SK-N-SH treated with all-trans-retinoic acid at 6 μM for 48 hours (cell line): Measurements from ENCODE around the gene ROCK2.
A peak's percentile ranks its signal among the peaks of the same experiment; 100 is the strongest.

Source experiments
- ATAC-seq: fragments of 200-7000 bp; cut with Tn5 transposase; 3 replicates; pipeline ENCODE4 v1.9.1; 2020; ENCODE audit warnings: mild to moderate bottlenecking, moderate library complexity
- BACH2 ChIP-seq: fragments of 250-450 bp; sonication (Bioruptor Pico); IDR thresholded peaks from 2 replicates; pipeline ENCODE4 v1.9.0; 2021; ENCODE audit warnings: mild to moderate bottlenecking, borderline replicate concordance
- CSDC2 ChIP-seq: fragments of 250-450 bp; sonication (Bioruptor Pico); IDR thresholded peaks from 2 replicates; pipeline ENCODE4 v1.5.0; 2020; ENCODE audit warnings: mild to moderate bottlenecking, moderate library complexity
- ESRRG ChIP-seq: fragments of 250-450 bp; sonication (Bioruptor Pico); IDR thresholded peaks from 2 replicates; pipeline ENCODE4 v1.6.1; 2021; ENCODE audit warnings: mild to moderate bottlenecking
- GLIS3 ChIP-seq: fragments of 250-450 bp; sonication (Bioruptor Pico); IDR thresholded peaks from 2 replicates; pipeline ENCODE4 v1.5.0; 2020; ENCODE audit warnings: mild to moderate bottlenecking, moderate library complexity
- ISL1 ChIP-seq: fragments of 250-450 bp; sonication (Bioruptor Pico); IDR thresholded peaks from 2 replicates; pipeline ENCODE4 v2.1.2; 2022; ENCODE audit warnings: mild to moderate bottlenecking, moderate library complexity
- OSR1 ChIP-seq: fragments of 250-450 bp; sonication (Bioruptor Pico); IDR thresholded peaks from 2 replicates; pipeline ENCODE4 v1.8.0; 2022; ENCODE audit warnings: moderate library complexity, mild to moderate bottlenecking, inconsistent platforms
- POU6F1 ChIP-seq: fragments of 250-450 bp; sonication (Bioruptor Pico); IDR thresholded peaks from 2 replicates; pipeline ENCODE4 v1.8.0; 2021; ENCODE audit warnings: low read depth, mild to moderate bottlenecking, moderate library complexity, borderline replicate concordance
- PPARA ChIP-seq: fragments of 250-450 bp; sonication (Bioruptor Pico); IDR thresholded peaks from 2 replicates; pipeline ENCODE4 v1.5.0; 2020; ENCODE audit warnings: mild to moderate bottlenecking, borderline replicate concordance
- RARB ChIP-seq: fragments of 250-450 bp; sonication (Bioruptor Pico); IDR thresholded peaks from 2 replicates; pipeline ENCODE4 v1.8.0; 2021; ENCODE audit warnings: mild to moderate bottlenecking, moderate library complexity
- SNAI2 ChIP-seq: fragments of 250-450 bp; sonication (Bioruptor Pico); IDR thresholded peaks from 2 replicates; pipeline ENCODE4 v1.5.0; 2020; ENCODE audit warnings: mild to moderate bottlenecking, moderate library complexity
- TOX ChIP-seq: fragments of 250-450 bp; sonication (Bioruptor Pico); IDR thresholded peaks from 2 replicates; pipeline ENCODE4 v1.8.0; 2021; ENCODE audit warnings: mild to moderate bottlenecking, moderate library complexity, borderline replicate concordance
- ZC3H10 ChIP-seq: fragments of 250-450 bp; sonication (Bioruptor Pico); IDR thresholded peaks from 2 replicates; pipeline ENCODE4 v1.5.1; 2021; ENCODE audit warnings: mild to moderate bottlenecking, moderate library complexity
- ZFP3 ChIP-seq: fragments of 250-450 bp; sonication (Bioruptor Pico); IDR thresholded peaks from 2 replicates; pipeline ENCODE4 v1.5.0; 2020; ENCODE audit warnings: mild to moderate bottlenecking, moderate library complexity
- ZFP30 ChIP-seq: fragments of 450-650 bp; formaldehyde crosslinking; IDR thresholded peaks from 2 replicates; pipeline ENCODE4 v1.5.0; 2022; ENCODE audit warnings: mild to moderate bottlenecking, moderate library complexity
- ZNF565 ChIP-seq: fragments of 450-650 bp; formaldehyde crosslinking; conservative IDR thresholded peaks from 2 replicates; pipeline ENCODE4 v1.5.0; 2020; ENCODE audit warnings: low read depth, mild to moderate bottlenecking, moderate library complexity
- ZNF70 ChIP-seq: fragments of 450-650 bp; formaldehyde crosslinking; IDR thresholded peaks from 2 replicates; pipeline ENCODE4 v1.5.0; 2020; ENCODE audit warnings: mild to moderate bottlenecking, moderate library complexity
- ZNF8 ChIP-seq: fragments of 450-650 bp; formaldehyde crosslinking; IDR thresholded peaks from 2 replicates; pipeline ENCODE4 v1.5.0; 2020; ENCODE audit warnings: mild to moderate bottlenecking, moderate library complexity
- TF ChIP-seq, protein P1 (sequence below): fragments of 250-450 bp; sonication (Bioruptor Pico); IDR thresholded peaks from 2 replicates; pipeline ENCODE4 v1.5.0; 2020; ENCODE audit warnings: mild to moderate bottlenecking, moderate library complexity
- TF ChIP-seq, protein P2 (sequence below): fragments of 250-450 bp; sonication (Bioruptor Pico); IDR thresholded peaks from 2 replicates; pipeline ENCODE4 v1.8.0; 2020; ENCODE audit warnings: mild to moderate bottlenecking, moderate library complexity, borderline replicate concordance
- TF ChIP-seq, protein P3 (sequence below): fragments of 250-450 bp; sonication (Bioruptor Pico); IDR thresholded peaks from 2 replicates; pipeline ENCODE4 v1.5.1; 2021; ENCODE audit warnings: mild to moderate bottlenecking, moderate library complexity

ROCK2 gene

DNA sequence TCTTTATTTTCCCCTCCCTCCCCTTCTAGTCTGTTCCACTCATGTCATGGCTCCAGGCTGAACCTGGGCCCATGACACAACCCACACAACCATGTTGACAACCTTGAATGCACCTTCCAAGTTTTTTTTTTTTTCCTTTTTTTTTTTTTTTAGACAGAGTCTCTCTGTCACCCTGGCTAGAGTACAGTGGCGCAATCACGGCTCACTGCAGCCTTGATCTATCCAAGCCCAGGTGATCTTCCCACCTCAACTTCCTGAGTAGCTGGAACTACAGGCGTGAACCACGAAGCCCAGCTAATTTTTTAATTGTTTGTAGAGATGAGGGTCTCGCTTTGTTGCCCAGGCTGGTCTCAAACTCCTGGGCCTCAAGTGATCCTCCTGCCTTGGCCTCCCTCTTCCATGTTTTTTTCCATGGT, 21.9 kb upstream of the ROCK2 start (continued):
- TF ChIP-seq, protein P1, sequence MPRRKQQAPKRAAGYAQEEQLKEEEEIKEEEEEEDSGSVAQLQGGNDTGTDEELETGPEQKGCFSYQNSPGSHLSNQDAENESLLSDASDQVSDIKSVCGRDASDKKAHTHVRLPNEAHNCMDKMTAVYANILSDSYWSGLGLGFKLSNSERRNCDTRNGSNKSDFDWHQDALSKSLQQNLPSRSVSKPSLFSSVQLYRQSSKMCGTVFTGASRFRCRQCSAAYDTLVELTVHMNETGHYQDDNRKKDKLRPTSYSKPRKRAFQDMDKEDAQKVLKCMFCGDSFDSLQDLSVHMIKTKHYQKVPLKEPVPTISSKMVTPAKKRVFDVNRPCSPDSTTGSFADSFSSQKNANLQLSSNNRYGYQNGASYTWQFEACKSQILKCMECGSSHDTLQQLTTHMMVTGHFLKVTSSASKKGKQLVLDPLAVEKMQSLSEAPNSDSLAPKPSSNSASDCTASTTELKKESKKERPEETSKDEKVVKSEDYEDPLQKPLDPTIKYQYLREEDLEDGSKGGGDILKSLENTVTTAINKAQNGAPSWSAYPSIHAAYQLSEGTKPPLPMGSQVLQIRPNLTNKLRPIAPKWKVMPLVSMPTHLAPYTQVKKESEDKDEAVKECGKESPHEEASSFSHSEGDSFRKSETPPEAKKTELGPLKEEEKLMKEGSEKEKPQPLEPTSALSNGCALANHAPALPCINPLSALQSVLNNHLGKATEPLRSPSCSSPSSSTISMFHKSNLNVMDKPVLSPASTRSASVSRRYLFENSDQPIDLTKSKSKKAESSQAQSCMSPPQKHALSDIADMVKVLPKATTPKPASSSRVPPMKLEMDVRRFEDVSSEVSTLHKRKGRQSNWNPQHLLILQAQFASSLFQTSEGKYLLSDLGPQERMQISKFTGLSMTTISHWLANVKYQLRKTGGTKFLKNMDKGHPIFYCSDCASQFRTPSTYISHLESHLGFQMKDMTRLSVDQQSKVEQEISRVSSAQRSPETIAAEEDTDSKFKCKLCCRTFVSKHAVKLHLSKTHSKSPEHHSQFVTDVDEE (CRISPR knock-in tag) = no peak
- TF ChIP-seq ZNF70 (CRISPR knock-in tag) (no peak), CSDC2 (no peak), TOX (CRISPR knock-in tag) (no peak), BACH2 (CRISPR knock-in tag) (no peak), GLIS3 (CRISPR knock-in tag) (no peak), SNAI2 (CRISPR knock-in tag) (no peak)

- ATAC-seq = 0 out of 3 replicates have a peak, but pooled peaks have one; percentile 23
- TF ChIP-seq BACH2 (CRISPR knock-in tag) (no peak), ESRRG (no peak), OSR1 (CRISPR knock-in tag) (no peak), ZFP30 (no peak), ISL1 (CRISPR knock-in tag) (no peak), ZNF70 (CRISPR knock-in tag) (no peak), PPARA (CRISPR knock-in tag) (no peak), POU6F1 (no peak), ZC3H10 (CRISPR knock-in tag) (no peak), ZNF8 (no peak), GLIS3 (CRISPR knock-in tag) (no peak), RARB (CRISPR knock-in tag) (no peak), ZNF565 (no peak), SNAI2 (CRISPR knock-in tag) (no peak)
- TF ChIP-seq, protein P2, sequence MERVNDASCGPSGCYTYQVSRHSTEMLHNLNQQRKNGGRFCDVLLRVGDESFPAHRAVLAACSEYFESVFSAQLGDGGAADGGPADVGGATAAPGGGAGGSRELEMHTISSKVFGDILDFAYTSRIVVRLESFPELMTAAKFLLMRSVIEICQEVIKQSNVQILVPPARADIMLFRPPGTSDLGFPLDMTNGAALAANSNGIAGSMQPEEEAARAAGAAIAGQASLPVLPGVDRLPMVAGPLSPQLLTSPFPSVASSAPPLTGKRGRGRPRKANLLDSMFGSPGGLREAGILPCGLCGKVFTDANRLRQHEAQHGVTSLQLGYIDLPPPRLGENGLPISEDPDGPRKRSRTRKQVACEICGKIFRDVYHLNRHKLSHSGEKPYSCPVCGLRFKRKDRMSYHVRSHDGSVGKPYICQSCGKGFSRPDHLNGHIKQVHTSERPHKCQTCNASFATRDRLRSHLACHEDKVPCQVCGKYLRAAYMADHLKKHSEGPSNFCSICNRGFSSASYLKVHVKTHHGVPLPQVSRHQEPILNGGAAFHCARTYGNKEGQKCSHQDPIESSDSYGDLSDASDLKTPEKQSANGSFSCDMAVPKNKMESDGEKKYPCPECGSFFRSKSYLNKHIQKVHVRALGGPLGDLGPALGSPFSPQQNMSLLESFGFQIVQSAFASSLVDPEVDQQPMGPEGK (CRISPR knock-in tag) = no peak
- TF ChIP-seq, protein P3, sequence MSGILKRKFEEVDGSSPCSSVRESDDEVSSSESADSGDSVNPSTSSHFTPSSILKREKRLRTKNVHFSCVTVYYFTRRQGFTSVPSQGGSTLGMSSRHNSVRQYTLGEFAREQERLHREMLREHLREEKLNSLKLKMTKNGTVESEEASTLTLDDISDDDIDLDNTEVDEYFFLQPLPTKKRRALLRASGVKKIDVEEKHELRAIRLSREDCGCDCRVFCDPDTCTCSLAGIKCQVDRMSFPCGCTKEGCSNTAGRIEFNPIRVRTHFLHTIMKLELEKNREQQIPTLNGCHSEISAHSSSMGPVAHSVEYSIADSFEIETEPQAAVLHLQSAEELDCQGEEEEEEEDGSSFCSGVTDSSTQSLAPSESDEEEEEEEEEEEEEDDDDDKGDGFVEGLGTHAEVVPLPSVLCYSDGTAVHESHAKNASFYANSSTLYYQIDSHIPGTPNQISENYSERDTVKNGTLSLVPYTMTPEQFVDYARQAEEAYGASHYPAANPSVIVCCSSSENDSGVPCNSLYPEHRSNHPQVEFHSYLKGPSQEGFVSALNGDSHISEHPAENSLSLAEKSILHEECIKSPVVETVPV = no peak
These were observed 20.9 kb upstream of the ROCK2 start for GRCh38 chr2:11365096-11365879.

- ATAC-seq = no peak
- TF ChIP-seq, protein P3 = no peak
- no peak for TF ChIP-seq SNAI2 (CRISPR knock-in tag)
- TF ChIP-seq, protein P1 (CRISPR knock-in tag) = no peak
- TF ChIP-seq ESRRG = no peak
- TF ChIP-seq TOX (CRISPR knock-in tag) = no peak
- TF ChIP-seq ZNF70 (CRISPR knock-in tag) = no peak
- no peak for TF ChIP-seq BACH2 (CRISPR knock-in tag)
- TF ChIP-seq POU6F1 = no peak
- TF ChIP-seq ZNF8 = no peak
- no peak for TF ChIP-seq GLIS3 (CRISPR knock-in tag)
- no peak for TF ChIP-seq ZFP30
- TF ChIP-seq, protein P2 (CRISPR knock-in tag) = no peak
- TF ChIP-seq ZC3H10 (CRISPR knock-in tag) = no peak
- no peak for TF ChIP-seq ISL1 (CRISPR knock-in tag)
- no peak for TF ChIP-seq ZFP3 (CRISPR knock-in tag)
These were observed 20.1 kb upstream of the ROCK2 start for GRCh38 chr2:11364565-11364887.
